GM19463 (cell line): Measurements from ENCODE around the gene VANGL2.
"Not testable (repeated sequence)": the region's sequence is repeated elsewhere in the genome, so short reads cannot be mapped to it uniquely, and the experiment has no call there.

Experiments
- ATAC-seq: cut with Tn5 transposase; IDR thresholded peaks from one replicate; pipeline ENCODE4 v1.9.1; 2021; ENCODE audit warnings: mild to moderate bottlenecking, moderate library complexity; ENCODE audit not compliant: unreplicated experiment

VANGL2 gene

DNA sequence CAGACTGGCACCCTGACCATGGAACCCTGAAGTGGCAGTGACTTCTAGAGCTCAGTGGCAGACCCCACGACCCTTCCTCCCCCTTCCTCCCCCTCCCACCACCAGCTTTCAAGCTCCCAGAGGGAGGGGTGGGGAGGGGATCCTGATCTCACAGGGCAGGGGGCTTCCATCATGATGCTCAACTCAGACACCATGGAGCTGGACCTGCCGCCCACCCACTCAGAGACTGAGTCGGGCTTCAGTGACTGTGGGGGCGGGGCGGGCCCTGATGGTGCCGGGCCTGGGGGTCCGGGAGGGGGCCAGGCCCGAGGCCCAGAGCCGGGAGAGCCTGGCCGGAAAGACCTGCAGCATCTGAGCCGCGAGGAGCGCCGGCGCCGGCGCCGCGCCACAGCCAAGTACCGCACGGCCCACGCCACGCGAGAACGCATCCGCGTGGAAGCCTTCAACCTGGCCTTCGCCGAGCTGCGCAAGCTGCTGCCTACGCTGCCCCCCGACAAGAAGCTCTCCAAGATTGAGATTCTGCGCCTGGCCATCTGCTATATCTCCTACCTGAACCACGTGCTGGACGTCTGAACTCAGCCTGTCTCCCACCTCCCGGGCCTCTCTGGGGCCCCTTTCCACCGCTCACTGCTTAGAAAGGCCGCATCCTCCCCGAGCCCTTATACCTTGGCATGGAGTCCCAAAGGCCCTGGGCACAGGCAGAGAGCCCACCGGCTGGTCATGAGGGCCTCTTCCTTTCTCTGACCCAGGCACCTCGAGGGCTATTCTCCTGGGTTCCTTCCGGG lies 29.6 kb upstream of the VANGL2 start:
- ATAC-seq, result no peak

DNA sequence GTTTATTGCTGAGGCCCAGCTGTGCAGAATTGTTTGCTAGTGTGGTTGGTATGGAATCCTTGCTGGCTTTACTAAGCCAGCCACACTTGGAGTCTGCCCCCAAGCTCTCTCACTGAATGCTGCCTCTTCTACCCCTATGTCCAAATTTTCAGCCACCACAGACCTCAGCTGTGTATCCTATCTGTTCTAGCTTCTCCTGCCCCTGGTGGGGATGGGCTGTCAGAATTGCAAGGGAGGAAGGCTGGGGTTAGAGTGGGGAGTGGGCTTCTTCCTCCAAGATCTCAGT lies 29.1 kb upstream of the VANGL2 start:
- no peak for ATAC-seq

DNA sequence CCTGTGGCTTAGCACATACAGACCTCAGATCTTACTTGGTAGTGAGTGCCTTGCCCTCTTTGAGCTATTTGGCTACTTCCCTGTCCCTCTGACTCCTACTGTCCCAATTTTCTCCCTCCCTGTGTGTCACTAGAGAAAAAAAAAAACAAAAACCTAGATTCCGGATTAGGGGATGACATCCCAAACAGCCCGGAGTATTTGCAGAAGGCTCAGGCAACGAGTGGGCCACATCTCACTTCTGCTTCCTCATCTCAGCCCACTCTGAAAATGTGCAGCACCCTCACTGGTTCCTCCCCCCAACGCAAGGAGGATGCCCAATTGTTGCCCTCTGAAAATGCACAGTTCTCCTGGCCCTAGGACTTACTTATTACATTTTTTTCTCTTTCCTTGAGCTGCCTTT lies 28.6 kb upstream of the VANGL2 start:
- ATAC-seq, result no peak

- no peak for ATAC-seq
Measured at GRCh38 chr1:160373696-160374095, 26.7 kb upstream of the VANGL2 start.

GRCh38 chr1:160374306-160375110 lies 25.9 kb upstream of the VANGL2 start:
- ATAC-seq, result no peak

- peak; percentile 58 for ATAC-seq
Measured at GRCh38 chr1:160375788-160376524, 24.4 kb upstream of the VANGL2 start.

- peak; percentile 63 for ATAC-seq
Measured at GRCh38 chr1:160376525-160377131, 23.7 kb upstream of the VANGL2 start.

DNA sequence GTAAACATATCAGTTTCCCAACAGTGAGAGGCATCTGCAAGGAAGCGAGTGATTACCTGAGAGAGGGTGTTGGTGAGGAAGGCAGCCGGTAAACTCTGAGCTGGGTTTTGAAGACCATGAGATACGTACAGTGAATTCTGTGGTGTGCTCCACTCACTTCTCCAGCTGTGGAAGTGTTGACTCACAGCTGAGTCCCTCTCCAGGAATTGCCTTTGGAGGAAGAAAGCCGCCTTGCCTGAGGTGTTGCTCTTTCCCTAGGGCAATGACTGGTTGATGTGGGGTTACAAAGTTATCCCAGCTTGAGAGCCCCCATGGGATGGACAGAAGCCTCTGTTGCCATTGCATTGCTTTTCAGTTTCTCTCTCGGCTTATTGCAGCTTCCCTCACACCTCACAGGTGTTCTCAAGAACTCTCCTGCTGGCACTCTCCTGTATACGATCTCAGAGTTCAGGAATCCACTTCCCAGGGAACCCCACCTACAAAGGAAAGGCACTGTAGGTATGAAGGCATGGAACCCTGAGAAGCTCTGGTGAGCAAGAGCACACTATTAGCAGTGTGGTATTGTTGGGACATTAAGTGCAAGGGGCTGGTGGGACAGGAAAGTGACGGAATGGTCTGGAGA lies 22.7 kb upstream of the VANGL2 start:
- ATAC-seq, result no peak

GRCh38 chr1:160384812-160385211 lies 15.6 kb upstream of the VANGL2 start:
- not testable (repeated sequence) for ATAC-seq

DNA sequence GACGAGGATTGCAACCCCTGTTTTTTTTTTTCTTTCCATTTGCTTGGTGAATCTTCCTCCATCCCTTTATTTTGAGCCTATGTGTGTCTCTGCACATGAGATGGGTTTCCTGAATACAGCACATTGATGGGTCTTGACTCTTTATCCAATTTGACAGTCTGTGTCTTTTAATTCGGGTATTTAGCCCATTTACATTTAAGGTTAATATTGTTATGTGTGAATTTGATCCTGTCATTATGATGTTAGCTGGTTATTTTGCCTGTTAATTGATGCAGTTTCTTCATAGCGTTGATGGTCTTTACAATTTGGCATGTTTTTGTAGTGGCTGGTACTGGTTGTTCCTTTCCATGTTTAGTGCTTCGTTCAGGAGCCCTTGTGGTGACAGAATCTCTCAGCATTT lies 12.0 kb upstream of the VANGL2 start:
- ATAC-seq, result not testable (repeated sequence)

GRCh38 chr1:160394673-160395072 lies 5.7 kb upstream of the VANGL2 start:
- ATAC-seq, result no peak

- ATAC-seq, result no peak
Measured at GRCh38 chr1:160397651-160398050, 2.7 kb upstream of the VANGL2 start.

- ATAC-seq, result no peak
Measured at GRCh38 chr1:160398823-160399222, 1.5 kb upstream of the VANGL2 start.

GRCh38 chr1:160399544-160400222 lies 681 bp upstream of the VANGL2 start:
- no peak for ATAC-seq

- no peak for ATAC-seq
Measured at GRCh38 chr1:160400646-160401486, 502 bp downstream of the VANGL2 start.

- ATAC-seq, result no peak
Measured at GRCh38 chr1:160401487-160401805, 1.1 kb downstream of the VANGL2 start.

GRCh38 chr1:160402001-160402795 lies 1.8 kb downstream of the VANGL2 start:
- no peak for ATAC-seq

DNA sequence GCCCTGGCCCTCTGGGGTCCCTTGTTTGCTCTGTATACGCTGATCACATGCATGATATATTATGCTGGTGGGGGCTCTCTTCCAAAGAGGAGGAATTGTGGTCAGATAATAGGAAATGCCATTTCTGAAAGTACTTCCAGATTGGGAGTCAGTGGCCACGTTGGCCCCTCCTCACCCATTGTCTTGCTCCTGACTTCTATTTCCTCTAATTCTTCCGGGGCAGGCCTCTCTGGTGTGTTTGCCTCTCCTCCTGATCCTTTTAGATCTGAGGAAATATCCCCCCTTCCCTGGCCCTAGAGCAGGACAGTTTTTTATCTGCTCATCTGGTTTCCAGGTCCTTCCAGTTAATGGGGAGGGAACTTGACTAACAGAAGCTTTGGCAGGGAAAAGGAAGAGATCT lies 2.9 kb downstream of the VANGL2 start:
- ATAC-seq, result no peak

- ATAC-seq, result no peak
Measured at GRCh38 chr1:160404094-160404493, 3.7 kb downstream of the VANGL2 start.
